PFSK-1 (cell line): ENCODE data around the gene SLC15A2. TPM values are rescaled to one million over a fixed set of nuclear protein-coding genes. Genes with fewer than 3 reads are reported as not detected.

Experiments
- FOXP2 ChIP-seq: optimal IDR thresholded peaks from 2 replicates; pipeline ENCODE3; 2011; ENCODE audit warnings: borderline replicate concordance, control low read depth, inconsistent platforms; ENCODE audit not compliant: insufficient read depth; ENCODE audit errors: extremely low read length, extremely low read depth
- POLR2AphosphoS5 ChIP-seq: IDR thresholded peaks from 2 replicates; pipeline ENCODE4 v1.6.1; 2012; ENCODE audit warnings: low read depth, mild to moderate bottlenecking, control low read depth, low read length, moderate library complexity
- REST ChIP-seq, 2 experiments: IDR thresholded peaks; 2 replicates each; pipeline versions ENCODE4 v1.6.1 to v1.8.0; 2011 to 2012; ENCODE audit warnings: low read depth in 2 of 2, low read length in 2 of 2, control low read depth in 1 of 2, inconsistent platforms in 1 of 2, mild to moderate bottlenecking in 1 of 2, moderate library complexity in 1 of 2; ENCODE audit not compliant: insufficient read depth in 1 of 2
- SIN3A ChIP-seq: IDR thresholded peaks from 2 replicates; pipeline ENCODE4 v1.6.1; 2012; ENCODE audit warnings: mild to moderate bottlenecking, low read length, moderate library complexity, borderline replicate concordance; ENCODE audit not compliant: insufficient read depth
- TAF1 ChIP-seq: IDR thresholded peaks from 2 replicates; pipeline ENCODE4 v1.6.1; 2012; ENCODE audit warnings: low read length, control low read depth, borderline replicate concordance; ENCODE audit not compliant: insufficient read depth
- polyA plus RNA-seq: library from polyadenylated mRNA; unstranded; fragments of >200 nt; gene quantifications from one replicate; pipeline ENCODE4 v1.2.1, GENCODE V29; 2012; ENCODE audit warnings: low read depth, missing spikeins; ENCODE audit not compliant: insufficient read length

The SLC15A2 gene
- not detected for polyA plus RNA-seq

- TF ChIP-seq SIN3A (no peak), POLR2AphosphoS5 (no peak), TAF1 (no peak), REST (IDR thresholded peaks at IDR 0.05; ENCODE audit: insufficient read depth in 1 of 2, low read depth in 2 of 2, low read length in 2 of 2) (no peak)
These were observed at the start of gene SLC15A2 for GRCh38 chr3:121894301-121894990. Gene SLC15A2 (plus strand): TSS chr3:121894401. CDS start chr3:121894477, 76 bp downstream.

DNA sequence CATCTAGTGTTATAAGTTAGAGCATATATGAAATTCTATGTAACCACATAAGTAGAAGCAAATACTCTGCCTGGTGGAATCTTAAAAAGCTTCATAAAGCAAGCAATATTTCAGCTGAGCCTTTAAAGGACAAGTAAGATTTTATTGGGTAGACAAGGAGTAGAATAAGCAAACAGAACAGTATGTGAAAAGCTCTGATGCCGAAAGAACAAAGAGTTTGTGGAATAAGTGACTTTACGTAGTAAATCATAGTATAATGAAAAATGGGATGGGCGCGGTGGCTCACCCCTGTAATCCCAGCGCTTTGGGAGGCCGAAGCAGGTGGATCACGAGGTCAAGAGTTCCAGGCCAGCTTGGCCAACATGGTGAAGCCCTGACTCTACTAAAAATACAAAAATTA lies 49.3 kb upstream of the SLC15A2 start:
- TF ChIP-seq REST (IDR thresholded peaks at IDR 0.05; ENCODE audit: insufficient read depth in 1 of 2, low read depth in 2 of 2, low read length in 2 of 2) (no peak), TAF1 (no peak), FOXP2 (no peak), SIN3A (no peak), POLR2AphosphoS5 (no peak)

- TF ChIP-seq TAF1 (no peak), REST (IDR thresholded peaks at IDR 0.05; ENCODE audit: insufficient read depth in 1 of 2, low read depth in 2 of 2, low read length in 2 of 2) (no peak), SIN3A (no peak), POLR2AphosphoS5 (no peak), FOXP2 (no peak)
These were observed 41.9 kb upstream of the SLC15A2 start for GRCh38 chr3:121852256-121852655.

DNA sequence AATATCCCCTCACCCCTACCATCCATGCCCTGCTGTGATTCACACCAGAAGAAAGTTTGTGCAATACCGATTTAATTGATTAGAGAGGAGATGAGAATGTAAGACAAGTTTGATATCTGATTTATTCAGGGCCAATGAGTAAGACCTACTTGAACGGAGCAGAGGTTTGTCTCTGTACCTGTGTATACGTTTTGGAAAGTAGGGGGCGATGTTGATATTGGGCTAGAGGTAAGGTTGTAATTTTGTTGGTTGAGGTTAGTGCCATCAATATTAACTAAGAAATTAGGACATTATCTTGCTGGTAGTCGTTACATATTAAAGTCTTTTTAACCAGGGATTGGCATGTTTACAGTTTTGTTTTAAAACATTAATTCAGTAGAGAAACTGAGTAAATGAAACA lies 38.6 kb upstream of the SLC15A2 start:
- TF ChIP-seq POLR2AphosphoS5 (no peak), SIN3A (no peak), REST (IDR thresholded peaks at IDR 0.05; ENCODE audit: insufficient read depth in 1 of 2, low read depth in 2 of 2, low read length in 2 of 2) (no peak), TAF1 (no peak), FOXP2 (no peak)
